Glutamatergic neuron (in vitro differentiated cells): ENCODE measurements around the gene PSTK. TPM values are rescaled to one million over a fixed set of nuclear protein-coding genes. Genes with fewer than 3 reads are reported as not detected.

Source experiments
- DNase-seq: peaks from one replicate; pipeline ENCODE4 v3.0.0; 2022
- H3K27ac Mint-ChIP-seq: one replicate; pipeline ENCODE4 v1.8.0; 2020; ENCODE audit warnings: mild to moderate bottlenecking, mixed read lengths, inconsistent platforms; ENCODE audit not compliant: unreplicated experiment
- H3K27me3 Mint-ChIP-seq: one replicate; pipeline ENCODE4 v1.8.0; 2020; ENCODE audit warnings: mild to moderate bottlenecking, moderate library complexity, mixed read lengths, inconsistent platforms; ENCODE audit not compliant: unreplicated experiment
- H3K36me3 Mint-ChIP-seq: one replicate; pipeline ENCODE4 v1.8.0; 2020; ENCODE audit warnings: mild to moderate bottlenecking, mixed read lengths, inconsistent platforms; ENCODE audit not compliant: unreplicated experiment
- H3K4me1 Mint-ChIP-seq: one replicate; pipeline ENCODE4 v1.8.0; 2020; ENCODE audit warnings: mild to moderate bottlenecking, low read depth, mixed read lengths, inconsistent platforms; ENCODE audit not compliant: unreplicated experiment
- H3K4me3 Mint-ChIP-seq: one replicate; pipeline ENCODE4 v1.8.0; 2020; ENCODE audit warnings: mild to moderate bottlenecking, mixed read lengths, inconsistent platforms; ENCODE audit not compliant: unreplicated experiment
- H3K9me3 Mint-ChIP-seq: one replicate; pipeline ENCODE4 v1.8.0; 2020; ENCODE audit warnings: mild to moderate bottlenecking, moderate library complexity, mixed read lengths, inconsistent platforms; ENCODE audit not compliant: unreplicated experiment
- total RNA-seq: library from RNA; stranded (reverse); fragmentation: NEBNext Ultra II Directional; extraction: Animal tissue kit (Norgen Biotek cat#: 25700); gene quantifications from one replicate; pipeline ENCODE4 v1.2.1, GENCODE V29; 2021; ENCODE audit not compliant: unreplicated experiment
- TF ChIP-seq, protein P1 (sequence below): fragments of 200-600 bp; sonication (generic); IDR thresholded peaks from one replicate; pipeline ENCODE4 v1.5.0; 2021; ENCODE audit not compliant: partially characterized antibody, unreplicated experiment

Gene PSTK
- total RNA-seq, 1 donor from 2014 or later = 3.8 TPM

GRCh38 chr10:122974543-122975064 lies 5.6 kb upstream of the PSTK start:
- no peak overlapping the region for H3K4me3 Mint-ChIP-seq
- peaks cover 3% of the 10 kb centered on the region for H3K27me3 Mint-ChIP-seq
- H3K36me3 Mint-ChIP-seq = no peaks in the 10 kb centered on the region
- no peaks in the 10 kb centered on the region for H3K4me1 Mint-ChIP-seq
- TF ChIP-seq, protein P1, sequence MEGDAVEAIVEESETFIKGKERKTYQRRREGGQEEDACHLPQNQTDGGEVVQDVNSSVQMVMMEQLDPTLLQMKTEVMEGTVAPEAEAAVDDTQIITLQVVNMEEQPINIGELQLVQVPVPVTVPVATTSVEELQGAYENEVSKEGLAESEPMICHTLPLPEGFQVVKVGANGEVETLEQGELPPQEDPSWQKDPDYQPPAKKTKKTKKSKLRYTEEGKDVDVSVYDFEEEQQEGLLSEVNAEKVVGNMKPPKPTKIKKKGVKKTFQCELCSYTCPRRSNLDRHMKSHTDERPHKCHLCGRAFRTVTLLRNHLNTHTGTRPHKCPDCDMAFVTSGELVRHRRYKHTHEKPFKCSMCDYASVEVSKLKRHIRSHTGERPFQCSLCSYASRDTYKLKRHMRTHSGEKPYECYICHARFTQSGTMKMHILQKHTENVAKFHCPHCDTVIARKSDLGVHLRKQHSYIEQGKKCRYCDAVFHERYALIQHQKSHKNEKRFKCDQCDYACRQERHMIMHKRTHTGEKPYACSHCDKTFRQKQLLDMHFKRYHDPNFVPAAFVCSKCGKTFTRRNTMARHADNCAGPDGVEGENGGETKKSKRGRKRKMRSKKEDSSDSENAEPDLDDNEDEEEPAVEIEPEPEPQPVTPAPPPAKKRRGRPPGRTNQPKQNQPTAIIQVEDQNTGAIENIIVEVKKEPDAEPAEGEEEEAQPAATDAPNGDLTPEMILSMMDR = no peak
- DNase-seq = no peak
- no peak overlapping the region for H3K27ac Mint-ChIP-seq
- no peaks in the 10 kb centered on the region for H3K9me3 Mint-ChIP-seq

DNA sequence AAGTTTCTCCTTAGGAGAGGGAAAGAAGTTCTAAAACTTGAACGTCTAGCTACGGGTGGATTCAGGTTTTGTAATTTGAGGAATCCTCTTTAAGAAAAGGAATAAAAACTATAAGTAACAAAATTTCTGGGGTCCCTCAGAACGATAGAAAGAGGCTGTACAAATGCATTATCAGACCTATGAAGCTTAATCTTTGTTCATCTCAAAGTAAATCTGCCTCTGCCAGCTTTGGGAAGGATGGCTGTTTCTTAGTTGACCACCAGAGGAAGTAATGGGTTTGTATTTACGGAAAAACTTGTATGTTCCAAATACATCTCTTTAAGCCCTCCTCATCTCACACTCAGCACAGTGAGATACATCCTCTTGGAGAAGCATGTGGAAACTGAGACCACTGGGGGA lies 864 bp downstream of the PSTK start:
- Mint-ChIP-seq H3K4me3 (peak overlapping the region; percentile 90), H3K27me3 (peaks cover 9% of the 10 kb centered on the region), H3K4me1 (peaks cover 7% of the 10 kb centered on the region), H3K36me3 (no peaks in the 10 kb centered on the region), H3K9me3 (peaks cover 3% of the 10 kb centered on the region), H3K27ac (no peak overlapping the region)
- TF ChIP-seq, protein P1 = peak; percentile 11
- DNase-seq = no peak

GRCh38 chr10:122983898-122984297 lies 3.7 kb downstream of the PSTK start:
- no peak for DNase-seq
- Mint-ChIP-seq H3K4me3 (no peak overlapping the region), H3K27me3 (peaks cover 7% of the 10 kb centered on the region), H3K36me3 (no peaks in the 10 kb centered on the region), H3K27ac (no peak overlapping the region), H3K9me3 (peaks cover 3% of the 10 kb centered on the region), H3K4me1 (peaks cover 7% of the 10 kb centered on the region)
- TF ChIP-seq, protein P1 = no peak

- Mint-ChIP-seq H3K4me3 (no peak overlapping the region), H3K36me3 (no peaks in the 10 kb centered on the region), H3K4me1 (peaks cover 7% of the 10 kb centered on the region), H3K9me3 (peaks cover 3% of the 10 kb centered on the region), H3K27me3 (peaks cover 7% of the 10 kb centered on the region), H3K27ac (no peak overlapping the region)
- DNase-seq = no peak
- TF ChIP-seq, protein P1 = no peak
These were observed 4.5 kb downstream of the PSTK start for GRCh38 chr10:122984708-122985107.

GRCh38 chr10:122986335-122986734 lies 6.1 kb downstream of the PSTK start:
- no peak overlapping the region for H3K27ac Mint-ChIP-seq
- DNase-seq = no peak

More at GRCh38 chr10:122986335-122986734, 6.1 kb downstream of the PSTK start:
- Mint-ChIP-seq H3K4me3 (no peak overlapping the region), H3K36me3 (no peaks in the 10 kb centered on the region), H3K4me1 (no peaks in the 10 kb centered on the region), H3K27me3 (peaks cover 2% of the 10 kb centered on the region), H3K9me3 (no peaks in the 10 kb centered on the region)
- TF ChIP-seq, protein P1 = no peak
